Measurements from ENCODE around the gene LRRC34.

DNA sequence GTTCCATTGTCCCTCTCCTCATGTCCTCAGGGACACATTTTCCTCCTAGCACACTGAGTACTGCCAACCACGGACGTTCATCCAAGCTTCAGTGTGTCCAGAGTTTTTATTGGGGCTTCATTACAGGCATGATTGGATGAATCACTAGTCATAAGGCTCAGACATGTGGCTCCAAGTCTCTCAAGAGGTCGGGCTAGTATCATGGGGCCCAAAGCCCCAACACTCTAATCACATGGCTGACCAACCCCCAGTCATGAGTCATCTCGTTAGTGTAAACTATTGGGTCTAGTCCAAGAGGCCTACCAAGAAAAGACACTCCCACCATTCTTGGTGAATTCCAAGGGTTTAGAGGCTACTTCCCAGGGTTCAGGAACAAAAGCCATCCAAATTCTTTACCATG is 52.2 kb downstream of the LRRC34 start:
- TF ChIP-seq, protein P1, sequence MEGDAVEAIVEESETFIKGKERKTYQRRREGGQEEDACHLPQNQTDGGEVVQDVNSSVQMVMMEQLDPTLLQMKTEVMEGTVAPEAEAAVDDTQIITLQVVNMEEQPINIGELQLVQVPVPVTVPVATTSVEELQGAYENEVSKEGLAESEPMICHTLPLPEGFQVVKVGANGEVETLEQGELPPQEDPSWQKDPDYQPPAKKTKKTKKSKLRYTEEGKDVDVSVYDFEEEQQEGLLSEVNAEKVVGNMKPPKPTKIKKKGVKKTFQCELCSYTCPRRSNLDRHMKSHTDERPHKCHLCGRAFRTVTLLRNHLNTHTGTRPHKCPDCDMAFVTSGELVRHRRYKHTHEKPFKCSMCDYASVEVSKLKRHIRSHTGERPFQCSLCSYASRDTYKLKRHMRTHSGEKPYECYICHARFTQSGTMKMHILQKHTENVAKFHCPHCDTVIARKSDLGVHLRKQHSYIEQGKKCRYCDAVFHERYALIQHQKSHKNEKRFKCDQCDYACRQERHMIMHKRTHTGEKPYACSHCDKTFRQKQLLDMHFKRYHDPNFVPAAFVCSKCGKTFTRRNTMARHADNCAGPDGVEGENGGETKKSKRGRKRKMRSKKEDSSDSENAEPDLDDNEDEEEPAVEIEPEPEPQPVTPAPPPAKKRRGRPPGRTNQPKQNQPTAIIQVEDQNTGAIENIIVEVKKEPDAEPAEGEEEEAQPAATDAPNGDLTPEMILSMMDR (IDR thresholded peaks at IDR 0.05): no peak
- TF ChIP-seq POLR2A (IDR thresholded peaks at IDR 0.05): no peak

All from transverse colon (tissue), 3 donors.